AG08396 (cell line): ENCODE data around the gene PPP1R18.
"Not testable (repeated sequence)": the region's sequence is repeated elsewhere in the genome, so short reads cannot be mapped to it uniquely, and the experiment has no call there.

Experiments used
- DNase-seq: peaks from one replicate; pipeline ENCODE4 v3.0.0; 2012; ENCODE audit warnings: low spot score, mixed read lengths

PPP1R18 gene, protein sequence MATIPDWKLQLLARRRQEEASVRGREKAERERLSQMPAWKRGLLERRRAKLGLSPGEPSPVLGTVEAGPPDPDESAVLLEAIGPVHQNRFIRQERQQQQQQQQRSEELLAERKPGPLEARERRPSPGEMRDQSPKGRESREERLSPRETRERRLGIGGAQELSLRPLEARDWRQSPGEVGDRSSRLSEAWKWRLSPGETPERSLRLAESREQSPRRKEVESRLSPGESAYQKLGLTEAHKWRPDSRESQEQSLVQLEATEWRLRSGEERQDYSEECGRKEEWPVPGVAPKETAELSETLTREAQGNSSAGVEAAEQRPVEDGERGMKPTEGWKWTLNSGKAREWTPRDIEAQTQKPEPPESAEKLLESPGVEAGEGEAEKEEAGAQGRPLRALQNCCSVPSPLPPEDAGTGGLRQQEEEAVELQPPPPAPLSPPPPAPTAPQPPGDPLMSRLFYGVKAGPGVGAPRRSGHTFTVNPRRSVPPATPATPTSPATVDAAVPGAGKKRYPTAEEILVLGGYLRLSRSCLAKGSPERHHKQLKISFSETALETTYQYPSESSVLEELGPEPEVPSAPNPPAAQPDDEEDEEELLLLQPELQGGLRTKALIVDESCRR

DNA sequence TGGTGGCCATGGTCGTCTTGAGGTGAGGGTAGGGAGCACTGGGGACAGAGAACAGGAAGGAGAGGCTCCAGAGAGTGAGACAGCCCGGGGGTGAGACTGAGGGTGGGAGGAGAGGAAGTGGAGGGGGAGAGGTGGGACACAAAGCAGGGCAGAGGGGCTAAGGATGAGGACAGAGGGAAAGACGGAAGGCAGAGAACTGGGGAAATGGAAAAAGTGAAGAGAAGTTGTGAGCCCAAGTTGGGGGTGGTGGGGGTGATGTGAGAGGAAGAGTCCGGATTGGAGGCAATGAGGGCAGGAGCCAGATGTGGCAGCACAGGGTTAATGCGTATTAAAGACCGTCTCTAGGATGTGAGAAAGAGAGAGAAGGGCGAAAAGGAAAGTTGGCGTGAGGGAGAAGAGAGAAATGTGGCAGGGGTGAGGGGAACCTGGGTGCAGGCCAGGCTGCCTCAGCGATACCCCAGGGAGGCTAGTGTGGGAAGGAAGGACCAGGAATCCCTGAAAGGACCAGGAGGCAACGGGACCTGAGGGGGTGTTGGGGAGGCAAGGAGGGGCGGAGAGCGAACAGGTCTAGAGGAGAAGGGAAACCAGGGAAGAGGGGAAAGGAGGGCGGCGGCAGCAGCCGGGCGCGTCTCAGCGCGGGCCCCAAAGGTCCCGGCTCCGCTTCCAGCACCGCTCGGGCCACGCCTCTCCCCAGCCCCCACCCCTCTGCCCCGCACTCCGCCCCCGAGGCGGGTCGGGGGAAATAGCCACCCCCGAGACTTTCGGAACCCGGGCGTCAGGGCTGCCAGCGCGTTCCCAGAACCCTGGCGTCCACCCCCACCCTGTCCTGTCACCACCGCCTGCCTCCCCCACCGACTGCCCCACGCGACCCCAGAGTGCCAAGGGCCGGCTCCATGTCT, at the start of gene PPP1R18:
TSS of gene PPP1R18 (minus strand) at position 637 of the 899 bp plus-strand sequence. CDS start at position 10, 627 bp downstream.
- DNase-seq = peak; percentile 75

DNA sequence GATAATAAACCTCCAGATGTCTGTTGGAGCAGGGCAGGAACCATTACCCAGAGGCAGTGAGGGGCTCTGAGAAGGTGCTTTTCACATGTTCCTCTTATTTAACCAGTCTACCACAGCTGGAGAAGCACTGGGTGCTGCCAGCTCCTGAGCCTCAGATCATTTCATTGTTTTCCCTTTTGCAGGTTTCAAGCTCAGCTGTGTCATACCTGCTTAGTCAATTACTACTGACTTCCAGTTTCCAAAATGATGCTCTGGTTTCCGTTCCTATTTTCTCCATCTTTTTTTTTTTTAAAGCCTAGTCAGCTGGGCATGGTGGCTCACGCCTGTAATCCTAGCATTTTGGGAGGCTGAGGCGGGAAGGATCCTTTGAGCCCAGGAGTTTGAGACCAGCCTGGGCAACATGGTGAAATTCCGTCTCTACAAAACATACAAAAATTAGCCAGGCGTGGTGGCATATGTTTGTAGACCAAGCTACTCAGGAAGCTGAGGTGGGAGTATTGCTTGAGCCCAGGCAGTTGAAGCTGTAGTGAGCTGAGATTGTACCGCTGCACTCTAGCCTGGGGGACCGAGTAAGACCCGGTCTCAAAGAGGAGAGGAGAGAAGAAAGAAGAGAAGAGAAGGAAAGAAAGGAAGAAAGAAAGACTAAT, 49.3 kb upstream of the PPP1R18 start:
- DNase-seq = no peak

DNA sequence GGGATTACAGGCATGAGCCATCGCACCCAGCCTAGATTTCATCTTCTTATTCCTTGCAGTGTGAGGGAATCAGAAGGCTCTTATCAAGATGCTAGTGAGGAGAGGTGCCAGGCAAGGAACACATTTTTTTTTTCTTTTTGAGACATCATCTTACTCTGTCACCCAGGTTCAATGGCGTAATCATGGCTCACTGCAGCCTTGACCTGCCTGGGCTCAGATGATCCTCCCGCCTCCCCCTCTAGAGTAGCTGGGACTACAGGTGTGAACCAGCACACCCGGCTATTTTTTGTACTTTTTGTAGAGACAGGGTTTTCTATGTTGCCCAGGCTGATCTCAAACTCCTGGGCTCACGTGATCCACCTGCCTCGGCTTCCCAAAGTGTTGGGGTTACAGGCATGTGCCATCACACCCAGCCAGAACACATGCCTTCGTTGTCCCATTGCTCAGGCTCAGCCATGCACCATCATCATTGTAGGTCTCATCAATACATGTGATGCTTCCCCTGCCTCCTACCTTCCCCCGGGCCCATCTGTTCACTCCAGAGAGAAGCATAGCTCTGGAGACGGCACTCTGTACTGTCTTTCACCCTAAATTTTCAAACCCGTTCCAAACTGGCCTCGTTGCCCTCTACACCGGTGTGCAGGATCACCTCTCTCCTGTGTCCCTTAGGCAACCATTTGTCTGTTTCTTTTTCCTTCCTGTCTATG, 45.9 kb upstream of the PPP1R18 start:
- no peak for DNase-seq

DNA sequence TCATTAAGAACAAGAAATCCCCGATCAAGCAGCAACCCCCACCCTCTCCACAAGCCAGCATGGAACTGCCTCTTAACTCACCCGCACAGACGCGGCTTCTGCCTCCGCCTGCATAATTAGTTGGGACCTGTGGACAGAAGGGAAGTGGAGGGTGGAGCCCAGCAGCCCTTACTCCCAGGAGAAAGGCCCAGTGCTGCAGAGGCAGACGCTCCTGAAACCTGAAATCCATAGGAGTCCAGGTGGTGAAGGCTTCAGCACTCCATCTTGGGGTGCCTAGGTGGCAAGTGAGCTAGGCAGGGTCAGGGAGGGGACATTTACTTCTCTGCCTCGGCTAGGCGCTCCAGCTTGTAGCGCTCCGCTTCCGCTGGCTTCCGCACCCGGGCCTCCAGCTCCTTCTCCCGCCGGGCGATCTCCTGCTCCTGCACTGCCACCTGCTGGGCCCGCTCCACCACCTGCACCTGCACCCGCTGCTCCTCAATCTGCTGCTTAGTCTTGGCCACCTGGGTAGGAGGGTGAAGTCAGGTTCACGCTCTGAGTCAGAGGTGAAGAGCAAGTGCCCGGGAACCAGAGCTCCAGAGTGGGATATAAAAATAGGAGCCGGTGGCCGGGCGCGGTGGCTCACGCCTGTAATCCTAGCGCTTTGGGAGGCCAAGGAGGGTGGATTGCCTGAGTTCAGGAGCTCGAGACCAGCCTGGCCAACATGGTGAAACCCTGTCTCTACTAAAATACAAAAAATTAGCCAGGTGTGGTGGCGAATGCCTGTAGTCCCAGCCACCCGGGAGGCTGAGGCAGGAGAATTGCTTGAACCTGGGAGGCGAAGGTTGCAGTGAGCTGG, 44.4 kb upstream of the PPP1R18 start:
- DNase-seq = no peak

DNA sequence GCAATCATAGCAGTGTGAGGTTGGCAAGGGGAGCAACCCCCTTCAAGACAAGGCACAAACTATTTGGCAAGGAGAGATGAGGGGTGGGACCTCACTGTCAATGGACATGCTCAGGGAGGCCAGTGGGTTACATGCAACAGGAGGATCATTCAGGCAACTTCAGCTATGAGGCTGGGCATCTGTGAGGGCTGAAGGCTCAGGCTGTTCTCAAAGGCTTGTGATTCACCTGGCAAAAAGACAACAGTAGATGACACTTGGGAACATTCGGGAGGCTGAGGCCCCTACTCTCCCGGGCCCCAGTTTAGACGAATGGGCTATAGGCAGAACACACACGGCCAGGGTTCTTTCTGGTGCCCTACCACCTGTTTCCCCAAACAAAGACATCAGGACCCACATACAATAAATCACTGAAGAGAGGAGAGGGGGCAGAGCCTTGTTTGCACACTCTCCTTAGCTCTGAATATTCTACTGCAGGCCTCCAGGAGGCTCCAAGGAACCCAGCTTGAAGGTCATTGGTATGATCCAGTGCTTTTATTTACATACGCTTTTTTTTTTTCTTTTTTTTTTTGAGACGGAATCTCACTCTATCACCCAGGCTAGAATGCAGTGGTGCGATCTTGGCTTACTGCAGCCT, 41.6 kb upstream of the PPP1R18 start:
- peak; percentile 66 for DNase-seq

DNA sequence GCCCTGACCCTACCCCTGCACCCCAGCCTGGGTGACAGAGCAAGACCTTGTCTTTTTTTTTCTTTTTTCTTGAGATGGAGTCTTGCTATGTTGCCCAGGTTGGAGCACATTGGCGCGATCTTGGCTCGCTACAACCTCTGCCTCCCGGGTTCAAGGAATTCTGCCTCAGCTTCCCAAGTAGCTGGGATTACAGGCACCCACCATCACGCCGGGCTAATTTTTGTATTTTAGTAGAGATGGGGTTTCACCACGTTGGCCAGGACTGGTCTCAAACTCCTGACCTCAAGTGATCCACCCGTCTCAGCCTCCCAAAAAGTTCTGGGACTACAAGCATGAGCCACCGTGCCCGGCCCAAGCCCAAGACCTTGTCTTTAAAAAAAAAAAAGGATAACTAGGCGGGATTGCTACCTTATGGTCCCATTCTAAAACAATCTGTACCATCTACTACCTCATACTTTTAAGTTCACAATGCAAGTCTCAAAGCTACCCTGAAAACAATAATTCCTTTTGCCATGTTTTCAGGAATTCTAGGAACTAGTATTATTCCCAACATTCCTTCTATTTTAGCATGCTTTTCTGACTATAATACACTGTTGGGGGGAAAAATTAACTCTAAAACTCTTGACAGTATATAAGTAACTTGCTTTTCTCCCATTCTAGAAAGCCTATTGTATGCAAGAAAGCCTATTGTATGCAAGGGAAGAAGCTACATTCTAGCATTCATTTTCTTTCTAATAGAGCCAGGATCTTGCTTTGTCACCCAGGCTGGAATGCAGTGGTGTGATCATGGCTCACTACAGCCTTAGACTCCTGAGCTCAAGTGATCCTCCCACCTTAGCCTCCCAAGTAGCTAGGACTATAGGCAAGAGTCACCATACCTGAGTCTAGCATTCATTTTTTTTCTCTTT, 40.3 kb upstream of the PPP1R18 start:
- DNase-seq = no peak

DNA sequence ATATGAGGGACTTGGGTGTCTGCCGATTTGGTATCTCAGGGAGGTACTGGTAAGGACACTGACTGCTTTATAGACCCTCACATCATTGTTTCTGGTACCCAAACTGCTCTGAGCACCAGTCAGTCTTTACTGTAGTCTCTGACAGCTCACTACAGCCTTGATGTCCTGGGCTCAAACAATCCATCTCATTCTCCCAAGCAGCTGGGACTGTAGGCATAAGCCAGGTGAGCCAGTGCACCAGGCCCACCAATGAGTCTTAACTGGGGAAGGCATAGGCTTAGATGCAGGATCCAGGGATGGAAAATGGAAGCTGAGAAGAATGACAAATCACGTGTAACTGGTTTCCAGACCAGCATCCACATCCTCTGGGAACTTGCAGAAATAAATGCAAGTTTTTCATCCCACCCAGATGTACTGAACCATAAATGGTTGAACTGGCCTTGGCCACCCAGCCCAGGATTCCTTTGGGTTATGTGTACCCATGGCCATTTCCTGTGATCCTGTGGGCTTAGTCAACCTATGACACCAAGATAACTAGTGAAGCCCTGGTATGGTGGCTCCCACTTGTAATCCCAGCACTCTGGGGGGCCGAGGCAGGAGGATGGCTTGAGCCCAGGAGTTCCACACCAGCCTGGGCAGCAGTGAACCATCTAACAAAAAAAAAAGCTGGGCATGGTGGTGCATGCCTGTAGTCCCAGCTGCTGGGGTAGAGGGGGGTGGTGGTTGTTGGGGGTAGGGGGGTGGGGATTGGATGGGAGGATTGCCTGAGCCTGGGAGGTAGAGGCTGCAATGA, 39.5 kb upstream of the PPP1R18 start:
- DNase-seq = peak; percentile 33

DNA sequence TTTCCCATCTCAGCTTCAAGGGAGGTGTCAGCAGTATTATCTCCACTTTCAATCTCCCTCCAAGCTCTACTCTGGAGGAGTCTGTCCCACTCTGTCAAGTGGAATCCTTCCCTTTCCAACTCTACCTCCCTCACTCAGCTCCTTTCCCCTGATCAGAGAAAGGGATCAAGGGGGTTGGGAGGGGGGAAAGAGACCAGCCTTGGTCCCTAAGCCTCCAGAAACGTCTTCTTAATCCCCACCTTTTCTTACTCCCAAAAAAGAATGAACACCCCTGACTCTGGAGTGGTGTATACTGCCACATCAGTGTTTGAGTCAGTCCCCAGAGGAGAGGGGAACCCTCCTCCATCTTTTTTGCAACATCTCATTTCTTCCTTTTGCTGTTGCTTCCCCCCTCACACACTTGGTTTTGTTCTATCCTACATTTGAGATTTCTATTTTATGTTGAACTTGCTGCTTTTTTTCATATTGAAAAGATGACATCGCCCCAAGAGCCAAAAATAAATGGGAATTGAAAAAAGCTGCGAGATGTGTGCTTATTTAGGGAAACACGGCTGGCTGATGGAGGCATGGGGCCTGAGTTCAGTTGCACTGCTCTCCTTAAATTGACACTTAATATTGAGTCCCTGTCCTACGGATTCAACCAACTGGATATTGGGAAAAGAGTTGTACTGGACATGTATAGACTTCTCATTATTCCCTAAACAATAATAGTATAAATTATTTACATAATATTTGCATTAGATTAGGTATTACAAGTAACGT, 38.6 kb upstream of the PPP1R18 start:
- DNase-seq = no peak

DNA sequence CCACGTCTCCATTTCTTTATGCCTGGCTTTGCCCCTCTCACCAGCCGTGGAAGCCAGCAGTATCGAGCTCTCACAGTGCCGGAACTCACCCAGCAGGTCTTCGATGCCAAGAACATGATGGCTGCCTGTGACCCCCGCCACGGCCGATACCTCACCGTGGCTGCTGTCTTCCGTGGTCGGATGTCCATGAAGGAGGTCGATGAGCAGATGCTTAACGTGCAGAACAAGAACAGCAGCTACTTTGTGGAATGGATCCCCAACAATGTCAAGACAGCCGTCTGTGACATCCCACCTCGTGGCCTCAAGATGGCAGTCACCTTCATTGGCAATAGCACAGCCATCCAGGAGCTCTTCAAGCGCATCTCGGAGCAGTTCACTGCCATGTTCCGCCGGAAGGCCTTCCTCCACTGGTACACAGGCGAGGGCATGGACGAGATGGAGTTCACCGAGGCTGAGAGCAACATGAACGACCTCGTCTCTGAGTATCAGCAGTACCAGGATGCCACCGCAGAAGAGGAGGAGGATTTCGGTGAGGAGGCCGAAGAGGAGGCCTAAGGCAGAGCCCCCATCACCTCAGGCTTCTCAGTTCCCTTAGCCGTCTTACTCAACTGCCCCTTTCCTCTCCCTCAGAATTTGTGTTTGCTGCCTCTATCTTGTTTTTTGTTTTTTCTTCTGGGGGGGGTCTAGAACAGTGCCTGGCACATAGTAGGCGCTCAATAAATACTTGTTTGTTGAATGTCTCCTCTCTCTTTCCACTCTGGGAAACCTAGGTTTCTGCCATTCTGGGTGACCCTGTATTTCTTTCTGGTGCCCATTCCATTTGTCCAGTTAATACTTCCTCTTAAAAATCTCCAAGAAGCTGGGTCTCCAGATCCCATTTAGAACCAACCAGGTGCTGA, 37.6 kb upstream of the PPP1R18 start:
- not testable (repeated sequence) for DNase-seq

DNA sequence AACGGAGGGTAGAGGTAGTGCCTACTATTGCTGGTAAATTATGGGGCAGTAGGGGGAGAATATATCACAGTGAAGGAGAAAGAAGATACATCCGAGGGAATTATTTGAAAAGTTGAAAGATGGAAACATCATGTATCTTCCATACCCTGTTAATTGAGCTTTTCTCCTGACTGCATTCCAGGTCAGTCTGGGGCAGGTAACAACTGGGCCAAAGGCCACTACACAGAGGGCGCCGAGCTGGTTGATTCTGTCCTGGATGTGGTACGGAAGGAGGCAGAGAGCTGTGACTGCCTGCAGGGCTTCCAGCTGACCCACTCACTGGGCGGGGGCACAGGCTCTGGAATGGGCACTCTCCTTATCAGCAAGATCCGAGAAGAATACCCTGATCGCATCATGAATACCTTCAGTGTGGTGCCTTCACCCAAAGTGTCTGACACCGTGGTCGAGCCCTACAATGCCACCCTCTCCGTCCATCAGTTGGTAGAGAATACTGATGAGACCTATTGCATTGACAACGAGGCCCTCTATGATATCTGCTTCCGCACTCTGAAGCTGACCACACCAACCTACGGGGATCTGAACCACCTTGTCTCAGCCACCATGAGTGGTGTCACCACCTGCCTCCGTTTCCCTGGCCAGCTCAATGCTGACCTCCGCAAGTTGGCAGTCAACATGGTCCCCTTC, 36.9 kb upstream of the PPP1R18 start:
- not testable (repeated sequence) for DNase-seq

DNA sequence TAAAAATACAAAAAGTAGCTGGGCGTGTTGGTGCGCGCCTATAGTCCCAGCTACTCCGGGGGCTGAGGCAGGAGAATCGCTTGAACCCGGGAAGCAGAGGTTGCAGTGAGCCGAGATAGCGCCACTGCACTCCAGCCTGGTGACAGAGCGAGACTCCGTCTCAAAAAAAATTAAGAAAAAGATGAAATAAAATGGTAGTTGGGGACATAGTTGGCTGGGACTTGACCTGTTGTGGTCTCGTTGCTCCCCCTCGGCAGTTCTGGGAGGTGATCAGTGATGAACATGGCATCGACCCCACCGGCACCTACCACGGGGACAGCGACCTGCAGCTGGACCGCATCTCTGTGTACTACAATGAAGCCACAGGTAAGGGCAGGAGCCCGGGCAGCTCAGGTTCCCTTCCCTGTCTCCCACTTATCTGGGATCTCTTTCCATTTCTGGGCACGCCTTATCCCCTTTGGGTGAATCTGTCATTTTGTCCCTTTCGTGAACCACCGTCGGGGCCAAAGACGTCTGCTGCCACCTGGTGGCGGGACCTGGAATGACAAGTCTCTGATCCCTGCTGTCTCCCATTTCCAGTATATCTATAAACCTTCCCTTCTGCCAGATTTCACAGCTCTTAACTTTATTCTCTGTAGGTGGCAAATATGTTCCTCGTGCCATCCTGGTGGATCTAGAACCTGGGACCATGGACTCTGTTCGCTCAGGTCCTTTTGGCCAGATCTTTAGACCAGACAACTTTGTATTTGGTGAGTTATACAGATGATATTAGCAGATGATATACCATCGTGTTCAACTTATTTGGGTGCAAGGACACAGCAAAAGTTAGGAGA, 36.1 kb upstream of the PPP1R18 start:
- peak; percentile 69 for DNase-seq

DNA sequence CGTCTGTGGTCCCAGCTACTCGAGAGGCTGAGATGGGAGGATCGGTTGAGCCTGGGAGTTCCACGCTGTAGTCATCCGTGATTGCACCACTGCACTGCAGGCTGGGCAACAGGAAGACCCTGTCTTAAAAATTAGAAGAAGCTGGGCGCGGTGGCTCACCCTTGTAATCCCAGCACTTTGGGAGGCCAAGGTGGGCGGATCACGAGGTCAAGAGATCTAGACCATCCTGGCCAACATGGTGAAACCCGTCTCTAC, 35.5 kb upstream of the PPP1R18 start:
- DNase-seq = not testable (repeated sequence)

DNA sequence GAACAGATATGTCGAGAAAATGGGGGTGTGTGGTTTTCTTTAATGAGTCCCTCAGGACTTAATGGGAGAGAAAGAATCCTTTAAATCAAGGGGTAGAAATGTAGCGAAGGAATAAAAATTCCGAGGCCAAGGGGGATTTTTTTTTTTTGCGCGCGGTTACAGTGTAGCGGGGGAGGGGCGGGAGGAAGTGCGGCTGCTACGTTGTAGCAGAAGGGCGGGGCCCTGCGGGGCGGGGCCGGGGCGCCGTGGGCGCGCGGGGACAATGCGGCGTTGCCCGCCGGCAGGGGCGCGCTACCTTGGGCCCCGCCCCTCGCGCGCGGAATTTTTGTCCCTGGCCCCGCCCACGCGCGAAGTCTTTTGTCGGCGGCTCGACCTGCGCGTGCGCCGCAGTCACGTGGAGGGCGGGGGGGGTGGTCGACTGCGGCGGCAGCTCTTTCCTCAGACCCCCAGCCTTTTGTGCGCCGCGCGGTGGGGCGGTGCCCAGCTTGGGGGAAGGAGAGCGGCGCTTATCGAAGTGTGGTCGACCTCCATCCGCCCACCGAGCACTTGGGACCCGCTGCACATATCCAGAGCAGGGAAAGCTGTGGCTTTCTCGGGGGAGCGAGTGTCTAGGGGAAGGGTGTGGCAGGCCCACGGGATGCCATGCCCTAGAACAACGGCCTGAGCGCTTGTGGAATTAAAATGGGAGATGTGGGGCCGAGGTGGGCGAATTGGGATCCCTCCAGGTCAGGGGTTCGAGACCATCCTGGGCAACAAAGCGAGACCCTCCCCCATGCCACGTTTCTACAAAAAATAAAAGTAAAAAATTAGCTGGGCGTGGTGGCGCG, 35.0 kb upstream of the PPP1R18 start:
- DNase-seq = peak; percentile 92

DNA sequence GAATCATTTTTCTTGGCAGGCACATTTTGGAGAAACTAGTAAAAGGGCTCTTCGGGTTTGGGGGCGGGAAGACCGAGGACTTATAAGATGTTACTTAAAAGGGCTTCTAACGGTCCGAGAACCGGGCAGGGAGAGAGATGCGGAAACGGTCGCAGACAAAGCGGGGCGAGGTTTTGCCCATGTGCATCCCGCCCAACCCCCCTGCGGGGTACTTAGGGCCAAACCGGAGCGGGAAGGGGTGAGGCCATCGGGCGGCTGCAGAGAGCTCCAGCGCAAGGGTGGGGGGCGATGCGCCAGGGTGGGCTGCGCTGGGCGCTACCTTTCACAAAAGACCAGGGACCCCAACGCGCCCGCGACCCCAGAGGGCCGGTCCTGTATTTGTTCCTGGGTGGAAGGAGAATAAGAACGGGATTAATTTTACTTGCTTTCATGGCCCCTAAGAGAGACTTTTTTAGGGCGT, 34.3 kb upstream of the PPP1R18 start:
- DNase-seq = peak; percentile 33
